Tongue (tissue), 2 donors: ENCODE measurements around the gene LY9. TPM values are rescaled to one million over a fixed set of nuclear protein-coding genes. Genes with fewer than 3 reads are reported as not detected.

Experiments
- DNase-seq: peaks from one replicate; pipeline ENCODE4 v3.0.0-alpha.2; 2015
- total RNA-seq: library from RNA; depleted of rRNA; stranded (reverse); fragments of >200 nt; gene quantifications from one replicate; pipeline ENCODE4 v1.2.3, GENCODE V29; 2014

The LY9 gene
- total RNA-seq, 1 donor from 2014 or later = 0.62 TPM

GRCh38 chr1:160801836-160802580, 6.0 kb downstream of the LY9 start:
- DNase-seq = no peak

DNA sequence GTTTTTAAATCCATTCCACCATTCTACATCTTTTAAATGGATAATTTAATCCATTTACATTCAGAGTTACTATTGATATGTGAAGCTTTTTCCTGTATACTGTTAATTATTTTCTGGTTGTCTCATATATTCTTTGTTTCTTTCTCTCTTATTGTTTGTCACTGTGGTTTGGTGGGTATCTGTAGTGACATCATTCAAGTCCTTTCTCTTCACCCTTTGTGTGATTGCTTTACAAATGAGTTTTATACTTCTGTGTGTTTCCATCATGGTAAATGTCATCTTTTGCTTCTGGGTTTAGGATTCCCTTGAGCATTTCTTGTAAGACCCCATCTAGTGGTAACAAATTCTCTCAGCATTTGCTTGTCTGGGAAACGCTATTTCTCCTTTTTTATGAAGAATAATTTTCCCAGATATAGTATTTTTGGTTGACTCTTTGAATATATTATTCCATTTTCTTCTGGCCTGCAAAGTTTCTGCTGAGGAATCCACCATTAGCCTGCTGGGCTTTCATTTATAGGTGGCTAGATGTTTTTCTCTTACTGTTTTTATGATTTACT, 10.2 kb downstream of the LY9 start:
- no peak for DNase-seq

DNA sequence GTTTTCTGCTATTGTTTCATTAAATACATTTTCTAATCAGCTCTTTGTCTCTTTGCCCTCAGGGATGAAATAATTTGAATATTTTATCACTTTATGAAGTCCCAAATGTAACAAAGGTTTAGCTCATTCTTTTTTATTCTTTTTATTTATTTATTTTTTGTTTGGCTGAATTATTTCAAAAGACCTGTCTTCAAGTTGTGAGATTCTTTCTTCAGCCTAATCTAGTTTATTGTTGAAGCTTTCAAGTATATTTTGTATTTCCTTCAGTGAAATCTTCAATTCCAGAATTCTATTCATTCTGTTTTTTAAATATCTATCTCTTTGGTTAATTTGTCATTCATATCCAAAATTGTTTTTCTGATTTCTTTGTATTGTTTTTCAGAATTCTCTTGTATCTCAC, 10.8 kb downstream of the LY9 start:
- DNase-seq = no peak

DNA sequence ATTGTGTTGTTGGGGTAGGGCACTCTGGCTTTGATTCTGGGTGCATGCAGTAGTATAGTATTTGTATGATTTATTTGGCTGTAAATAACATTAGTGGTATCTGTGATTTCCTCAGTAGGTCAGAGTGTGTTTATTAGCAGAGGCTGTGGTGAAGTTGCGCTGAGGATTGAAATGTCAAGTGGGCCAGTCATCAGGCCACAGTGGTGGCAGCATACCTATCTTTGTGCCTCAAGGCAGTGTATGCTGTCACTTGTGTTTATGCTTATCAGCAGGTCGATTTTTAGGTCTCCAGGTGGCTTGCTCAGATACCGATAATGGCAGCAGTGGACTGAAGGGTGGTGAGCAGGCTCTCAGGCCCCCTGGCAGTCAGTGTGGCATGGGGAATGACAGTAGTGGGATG, 11.3 kb downstream of the LY9 start:
- no peak for DNase-seq

DNA sequence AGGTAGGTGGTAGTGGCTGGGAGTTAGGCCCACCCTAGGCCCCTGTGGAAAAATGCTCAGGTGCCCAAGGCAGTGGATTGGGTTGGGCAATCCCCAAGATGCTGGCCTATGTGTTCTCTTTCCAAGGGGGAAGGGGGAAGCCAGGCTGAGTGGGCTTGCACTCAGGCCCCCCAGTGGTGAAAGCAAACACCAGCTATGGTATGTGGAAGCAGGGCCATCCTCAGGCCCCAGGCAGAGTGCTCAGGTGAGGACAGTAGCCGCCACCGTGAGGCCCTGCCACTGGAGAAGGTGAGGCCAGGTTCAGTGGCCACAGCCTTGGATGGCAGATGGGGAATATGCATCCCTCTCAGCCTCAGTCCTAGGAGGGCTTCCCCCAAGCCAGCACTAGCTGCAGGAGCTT, 11.8 kb downstream of the LY9 start:
- DNase-seq = no peak

DNA sequence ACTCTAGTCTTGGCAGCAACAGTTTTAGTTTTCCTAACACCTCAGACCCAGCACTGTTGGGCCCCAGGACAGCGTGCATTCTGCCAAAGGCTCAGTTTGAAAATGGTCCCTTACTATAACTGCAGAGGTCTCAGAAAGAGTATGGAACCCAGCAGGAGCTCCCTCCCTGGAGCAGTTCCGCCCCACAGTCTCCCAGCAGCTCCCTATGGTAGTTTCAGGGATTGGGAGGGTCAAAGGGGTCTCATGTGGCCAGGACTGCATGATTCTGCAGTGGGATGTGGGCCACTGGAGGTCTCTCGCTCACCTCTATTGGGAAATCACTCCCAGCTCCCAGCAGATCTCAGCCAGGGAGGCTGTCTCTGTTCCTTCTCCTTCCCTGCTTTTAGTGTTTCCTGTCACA, 12.3 kb downstream of the LY9 start:
- DNase-seq = no peak

DNA sequence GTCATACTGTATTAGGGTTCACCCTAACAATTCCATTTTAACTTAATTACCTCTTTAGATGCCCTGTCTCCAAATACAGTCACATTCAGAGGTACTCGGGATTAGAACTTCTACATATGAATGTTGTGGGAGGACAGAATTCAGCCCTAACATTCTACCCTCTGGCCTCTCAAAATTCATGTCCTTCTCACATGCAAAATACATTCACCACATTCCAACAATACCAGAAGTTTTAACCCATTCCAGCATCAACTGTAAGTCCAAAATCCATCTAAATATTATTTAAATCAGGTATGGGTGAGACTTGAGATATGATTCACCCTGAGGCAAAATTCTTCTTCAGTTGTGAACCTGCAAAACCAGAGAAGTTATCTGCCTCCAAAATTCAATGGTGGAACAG, 14.5 kb downstream of the LY9 start:
- DNase-seq = no peak

DNA sequence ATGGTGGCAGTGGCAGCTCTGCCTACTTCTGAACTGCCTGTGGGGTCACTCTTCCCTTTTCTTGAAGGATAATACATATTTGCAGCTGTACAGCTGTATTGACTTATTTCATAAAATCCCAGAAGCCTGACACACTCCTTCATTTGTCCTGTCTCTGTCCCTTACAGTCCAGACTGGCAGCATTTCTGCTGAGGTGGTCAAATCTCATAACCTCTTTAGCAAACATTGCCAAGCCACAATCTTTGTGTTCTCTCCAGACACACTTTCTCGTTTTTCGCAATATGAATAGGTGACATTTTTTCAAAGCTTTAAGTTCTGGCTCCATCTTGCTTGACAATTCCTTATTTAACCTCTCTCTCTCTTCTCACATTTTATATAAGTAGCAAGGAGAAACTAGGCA, 15.2 kb downstream of the LY9 start:
- DNase-seq = no peak

DNA sequence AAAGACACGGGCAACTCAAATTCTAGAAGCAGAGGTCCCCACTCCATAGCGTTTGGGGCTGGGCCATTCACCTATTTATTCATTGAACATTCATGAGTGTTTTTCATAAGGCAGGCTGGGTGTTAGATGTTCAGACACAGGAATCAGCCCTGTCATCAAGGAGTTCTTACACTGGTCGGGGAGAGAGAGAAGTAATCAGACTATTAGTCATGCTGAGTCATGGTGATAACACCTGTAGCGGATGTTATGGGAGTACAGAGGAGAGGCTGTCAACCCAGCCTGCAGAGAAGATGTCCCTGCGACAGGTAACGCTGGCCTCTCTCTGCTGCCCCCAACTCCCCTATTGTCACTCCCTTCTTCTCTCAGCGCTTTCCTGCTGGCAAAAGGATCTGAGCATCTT, 17.2 kb downstream of the LY9 start:
- no peak for DNase-seq

GRCh38 chr1:160814316-160814715, 18.3 kb downstream of the LY9 start:
- no peak for DNase-seq

DNA sequence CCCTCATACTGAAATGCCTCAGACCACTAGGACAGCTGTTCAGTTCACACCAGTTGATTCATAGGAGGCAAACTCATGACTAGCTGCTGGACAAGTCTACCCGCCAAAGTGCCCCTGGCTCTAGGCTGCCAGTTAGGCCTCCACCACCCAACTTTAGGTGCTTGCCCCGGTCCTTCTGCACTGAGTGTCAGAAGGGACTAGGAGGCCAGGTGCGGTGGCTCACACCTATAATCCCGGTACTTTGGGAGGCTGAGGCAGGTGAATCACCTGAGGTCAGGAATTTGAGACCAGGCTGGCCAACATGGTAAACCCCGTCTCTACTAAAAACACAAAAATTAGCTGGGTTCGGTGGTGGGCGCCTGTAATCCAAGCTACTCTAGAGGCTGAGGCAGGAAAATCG, 18.9 kb downstream of the LY9 start:
- DNase-seq = no peak

DNA sequence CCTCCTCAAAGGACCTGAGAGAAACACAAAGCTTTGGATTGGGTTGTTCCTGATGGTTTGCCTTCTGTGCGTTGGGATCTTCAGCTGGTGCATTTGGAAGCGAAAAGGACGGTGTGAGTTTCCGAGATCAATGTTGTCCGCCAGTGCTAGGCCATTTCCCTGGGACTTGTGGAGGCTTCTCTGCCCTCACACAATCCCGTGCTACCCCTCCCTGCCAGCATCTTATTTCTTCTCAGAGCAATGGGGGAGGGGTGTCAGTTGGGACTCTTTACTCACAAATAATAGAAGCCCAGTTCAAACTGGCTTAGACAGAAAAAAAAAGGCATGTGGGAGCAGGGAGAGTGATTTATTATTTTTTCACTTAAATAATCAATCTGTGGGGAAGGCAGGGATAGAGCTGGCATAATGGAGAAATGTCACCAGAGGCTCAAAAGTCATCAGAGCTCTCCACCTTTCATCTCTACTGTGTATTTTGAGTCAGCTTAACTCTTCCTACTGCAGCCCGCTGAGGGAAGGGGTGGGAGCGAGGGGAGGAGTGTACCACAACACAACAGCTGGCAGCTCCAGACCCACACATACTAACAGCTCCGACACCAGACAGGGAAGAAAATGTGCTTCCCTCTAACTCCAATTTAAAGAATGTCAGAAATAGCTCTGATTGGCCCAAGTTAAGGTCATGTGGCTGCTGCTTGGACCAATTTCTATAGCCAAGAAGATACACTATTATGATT, 22.4 kb downstream of the LY9 start:
- no peak for DNase-seq

GRCh38 chr1:160819186-160819585, 23.2 kb downstream of the LY9 start:
- no peak for DNase-seq

GRCh38 chr1:160821627-160822026, 25.7 kb downstream of the LY9 start:
- no peak for DNase-seq

GRCh38 chr1:160823296-160823695, 27.3 kb downstream of the LY9 start:
- DNase-seq = no peak

- no peak for DNase-seq
Measured at GRCh38 chr1:160826546-160826945, 30.6 kb downstream of the LY9 start.

DNA sequence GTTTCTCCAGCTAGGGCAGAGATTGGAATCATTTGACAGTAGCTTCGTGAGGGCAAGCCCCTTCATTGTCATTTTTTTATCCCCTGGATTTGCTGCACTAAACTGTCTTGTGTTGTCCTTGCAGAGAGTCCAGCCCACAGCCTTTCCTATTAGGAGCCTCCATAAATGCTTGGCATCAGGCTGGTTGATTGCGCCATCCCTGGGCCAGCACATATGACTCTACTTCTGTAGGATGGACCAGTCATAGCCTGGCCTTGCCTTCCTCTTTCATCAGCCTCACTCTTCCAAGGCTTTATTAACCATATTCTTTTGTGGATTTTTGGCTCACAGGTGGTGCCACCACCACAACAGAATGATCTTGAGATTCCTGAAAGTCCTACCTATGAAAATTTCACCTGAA, 31.4 kb downstream of the LY9 start:
- DNase-seq = no peak

DNA sequence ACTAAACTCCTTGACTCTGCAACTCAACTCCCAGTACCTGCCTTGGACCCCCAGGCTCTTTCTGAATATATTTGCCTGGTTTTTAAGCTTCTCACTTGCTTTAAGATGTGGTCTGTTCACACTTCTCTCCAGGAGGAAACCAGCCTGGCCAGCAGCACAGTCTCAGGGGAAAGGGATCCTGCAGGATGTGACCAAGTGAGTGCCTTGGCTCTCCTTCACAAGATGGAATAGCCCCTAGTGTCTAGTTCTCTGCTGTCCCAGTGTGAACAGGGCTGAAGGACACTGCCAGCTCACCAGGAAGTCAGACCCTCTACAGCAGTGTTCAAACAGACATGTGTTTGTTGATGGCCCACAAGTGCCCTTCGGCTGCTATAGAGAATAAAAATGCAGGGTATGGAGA, 33.8 kb downstream of the LY9 start:
- no peak for DNase-seq

DNA sequence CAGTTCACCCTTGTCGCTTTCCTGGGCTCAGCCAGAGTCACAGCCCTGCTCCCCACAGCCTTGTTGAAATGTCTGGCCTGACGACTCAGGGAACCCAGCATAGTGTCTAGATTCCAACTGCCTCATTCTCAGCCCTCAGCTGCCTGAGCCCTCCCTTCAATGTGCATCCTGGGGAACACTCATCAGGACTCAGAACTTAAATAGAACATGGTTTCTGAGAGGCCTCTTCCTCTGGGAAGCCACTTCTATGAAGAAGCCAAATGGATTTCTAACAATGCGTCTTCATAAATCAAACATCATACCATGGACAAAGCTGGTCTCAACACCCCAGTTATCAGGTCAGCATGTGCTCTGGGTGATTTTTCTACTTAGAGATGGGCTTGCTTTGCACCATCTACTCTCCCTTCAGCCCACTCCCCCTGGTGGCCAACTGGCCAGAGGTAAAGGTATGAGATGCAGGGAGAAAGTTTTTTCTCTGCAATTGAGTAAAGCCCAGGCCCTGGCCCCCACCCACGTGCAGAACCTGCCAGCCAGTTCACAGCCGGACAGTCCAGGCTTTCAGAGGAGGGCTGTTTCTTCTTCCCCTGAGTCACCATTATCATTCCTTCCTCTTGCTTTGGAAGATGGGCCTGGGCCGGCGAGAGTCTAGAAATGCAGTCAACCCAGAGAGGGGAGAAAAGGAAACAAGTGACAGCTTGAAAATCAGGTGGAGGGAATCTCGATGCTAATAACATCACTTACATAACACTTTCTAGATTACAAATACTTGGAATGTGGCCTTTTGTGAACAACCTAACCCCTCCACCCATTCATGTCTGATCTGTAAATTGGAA, 34.6 kb downstream of the LY9 start:
- DNase-seq = peak; percentile 52

GRCh38 chr1:160834945-160835565, 39.1 kb downstream of the LY9 start:
- DNase-seq = peak; percentile 68

GRCh38 chr1:160835751-160836150, 39.8 kb downstream of the LY9 start:
- no peak for DNase-seq

DNA sequence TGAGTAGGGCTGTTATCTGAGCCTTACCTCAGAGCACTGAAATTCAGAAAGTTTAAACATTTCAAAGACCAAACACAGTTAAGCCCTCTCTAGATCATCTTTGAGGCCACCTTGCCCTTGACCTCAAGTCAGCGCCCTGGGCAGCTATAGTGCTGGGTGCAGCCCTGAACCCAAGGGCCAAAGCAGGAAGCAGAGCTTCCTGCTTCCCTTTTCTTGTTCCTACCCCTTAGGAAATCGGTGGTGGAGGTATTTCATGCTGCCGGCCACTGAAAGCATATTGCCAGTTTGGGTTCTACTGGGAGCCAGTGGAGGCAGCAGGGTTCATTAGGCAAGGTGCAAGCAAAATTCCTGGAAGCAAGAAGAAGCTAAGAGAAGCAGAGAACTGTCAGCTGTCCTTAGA, 40.6 kb downstream of the LY9 start:
- no peak for DNase-seq
